GM12878 (cell line): Measurements from ENCODE around the gene TUBGCP2.

Experiments used
- EZH2 ChIP-seq: IDR thresholded peaks from 2 replicates; pipeline ENCODE4 v1.6.1; 2012; ENCODE audit warnings: low read depth, mild to moderate bottlenecking, control low read depth, inconsistent platforms, low read length, borderline replicate concordance; ENCODE audit not compliant: control insufficient read depth
- MEF2A ChIP-seq: IDR thresholded peaks from 2 replicates; pipeline ENCODE4 v1.6.1; 2011; ENCODE audit warnings: low read depth, mild to moderate bottlenecking, low read length, moderate library complexity; ENCODE audit not compliant: insufficient read depth
- POLR2A ChIP-seq: IDR thresholded peaks from 2 replicates; pipeline ENCODE4 v1.6.1; 2011; ENCODE audit warnings: low read depth, mild to moderate bottlenecking, low read length
- SP1 ChIP-seq: IDR thresholded peaks from one replicate; pipeline ENCODE4 v1.6.1; 2011; ENCODE audit warnings: low read depth, low read length
- TF ChIP-seq, protein P1 (sequence below): IDR thresholded peaks from 2 replicates; pipeline ENCODE4 v1.6.1; 2012; ENCODE audit warnings: mild to moderate bottlenecking, low read depth, low read length
- TF ChIP-seq, protein P2 (sequence below): IDR thresholded peaks from 2 replicates; pipeline ENCODE4 v1.6.1; 2011; ENCODE audit warnings: low read depth, low read length, improper control_type of control experiment, borderline replicate concordance

DNA sequence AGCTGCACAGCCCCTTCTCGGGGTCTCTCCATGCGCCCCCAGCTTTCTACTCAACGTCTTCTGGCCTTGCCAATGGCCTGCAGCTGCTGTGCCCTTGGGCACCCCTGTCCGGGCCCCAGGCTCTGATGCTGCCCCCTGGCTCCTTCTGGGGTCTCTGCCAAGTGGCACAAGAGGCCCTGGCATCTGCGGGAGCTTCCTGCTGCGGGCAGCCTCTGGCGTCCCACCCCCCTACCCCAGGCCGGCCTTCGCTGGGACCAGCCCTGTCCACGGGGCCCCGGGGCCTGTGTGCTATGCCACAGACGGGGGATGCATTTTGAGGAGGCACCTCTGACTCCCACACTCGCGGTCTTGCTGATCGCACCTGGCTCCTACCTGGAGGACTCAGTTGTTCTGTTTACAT lies 68.7 kb downstream of the TUBGCP2 start:
- TF ChIP-seq SP1 = no peak
- TF ChIP-seq POLR2A = no peak
- TF ChIP-seq, protein P1, sequence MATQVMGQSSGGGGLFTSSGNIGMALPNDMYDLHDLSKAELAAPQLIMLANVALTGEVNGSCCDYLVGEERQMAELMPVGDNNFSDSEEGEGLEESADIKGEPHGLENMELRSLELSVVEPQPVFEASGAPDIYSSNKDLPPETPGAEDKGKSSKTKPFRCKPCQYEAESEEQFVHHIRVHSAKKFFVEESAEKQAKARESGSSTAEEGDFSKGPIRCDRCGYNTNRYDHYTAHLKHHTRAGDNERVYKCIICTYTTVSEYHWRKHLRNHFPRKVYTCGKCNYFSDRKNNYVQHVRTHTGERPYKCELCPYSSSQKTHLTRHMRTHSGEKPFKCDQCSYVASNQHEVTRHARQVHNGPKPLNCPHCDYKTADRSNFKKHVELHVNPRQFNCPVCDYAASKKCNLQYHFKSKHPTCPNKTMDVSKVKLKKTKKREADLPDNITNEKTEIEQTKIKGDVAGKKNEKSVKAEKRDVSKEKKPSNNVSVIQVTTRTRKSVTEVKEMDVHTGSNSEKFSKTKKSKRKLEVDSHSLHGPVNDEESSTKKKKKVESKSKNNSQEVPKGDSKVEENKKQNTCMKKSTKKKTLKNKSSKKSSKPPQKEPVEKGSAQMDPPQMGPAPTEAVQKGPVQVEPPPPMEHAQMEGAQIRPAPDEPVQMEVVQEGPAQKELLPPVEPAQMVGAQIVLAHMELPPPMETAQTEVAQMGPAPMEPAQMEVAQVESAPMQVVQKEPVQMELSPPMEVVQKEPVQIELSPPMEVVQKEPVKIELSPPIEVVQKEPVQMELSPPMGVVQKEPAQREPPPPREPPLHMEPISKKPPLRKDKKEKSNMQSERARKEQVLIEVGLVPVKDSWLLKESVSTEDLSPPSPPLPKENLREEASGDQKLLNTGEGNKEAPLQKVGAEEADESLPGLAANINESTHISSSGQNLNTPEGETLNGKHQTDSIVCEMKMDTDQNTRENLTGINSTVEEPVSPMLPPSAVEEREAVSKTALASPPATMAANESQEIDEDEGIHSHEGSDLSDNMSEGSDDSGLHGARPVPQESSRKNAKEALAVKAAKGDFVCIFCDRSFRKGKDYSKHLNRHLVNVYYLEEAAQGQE = no peak
- TF ChIP-seq, protein P2, sequence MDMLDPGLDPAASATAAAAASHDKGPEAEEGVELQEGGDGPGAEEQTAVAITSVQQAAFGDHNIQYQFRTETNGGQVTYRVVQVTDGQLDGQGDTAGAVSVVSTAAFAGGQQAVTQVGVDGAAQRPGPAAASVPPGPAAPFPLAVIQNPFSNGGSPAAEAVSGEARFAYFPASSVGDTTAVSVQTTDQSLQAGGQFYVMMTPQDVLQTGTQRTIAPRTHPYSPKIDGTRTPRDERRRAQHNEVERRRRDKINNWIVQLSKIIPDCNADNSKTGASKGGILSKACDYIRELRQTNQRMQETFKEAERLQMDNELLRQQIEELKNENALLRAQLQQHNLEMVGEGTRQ = no peak
- no peak for TF ChIP-seq EZH2
- TF ChIP-seq MEF2A = no peak
